ENCODE measurements around the gene RBCK1. TPM values are rescaled to one million over a fixed set of nuclear protein-coding genes. Genes with fewer than 3 reads are reported as not detected.

Gene RBCK1
- total RNA-seq, 1 experiment from 2014 or later: 46.8 TPM

- Histone ChIP-seq H2BK20ac (ENCODE audit: low read depth, low read length, poor library complexity, severe bottlenecking) (no peak overlapping the region), H3T11ph (ENCODE audit: low read length) (no peak overlapping the region), H3K9me3 (ENCODE audit: control insufficient read depth, low read depth, low read length) (no peaks in the 10 kb centered on the region), H2BK5ac (ENCODE audit: insufficient read length, low read length) (no peak overlapping the region), H4K5ac (ENCODE audit: insufficient read length, low read depth, low read length) (no peak overlapping the region), H4K91ac (ENCODE audit: insufficient read length, low read depth, low read length) (no peak overlapping the region), H2BK15ac (ENCODE audit: low read depth, low read length) (no peak overlapping the region), H3K23me2 (ENCODE audit: insufficient read length, low read depth, low read length, poor library complexity, severe bottlenecking) (no peaks in the 10 kb centered on the region), H3K79me2 (ENCODE audit: insufficient read depth, low read length) (no peaks in the 10 kb centered on the region; the same call in 1 of the 2 replicates), H3K4me2 (ENCODE audit: insufficient read depth, insufficient read length, low read length) (no peak overlapping the region), H3K4me1 (ENCODE audit: insufficient read depth, low read length) (peaks cover 5% of the 10 kb centered on the region; the same call in 1 of the 2 replicates), H3K27me3 (ENCODE audit: insufficient read depth, low read length) (no peaks in the 10 kb centered on the region), H3K23ac (ENCODE audit: insufficient read length, low read depth, low read length) (no peak overlapping the region), H2AK5ac (ENCODE audit: insufficient read length, low read length) (no peak overlapping the region), H2BK120ac (ENCODE audit: low read depth, low read length, poor library complexity, severe bottlenecking) (no peak overlapping the region), H3K14ac (ENCODE audit: insufficient read depth, low read length) (no peak overlapping the region), H3K56ac (ENCODE audit: insufficient read length, low read depth, low read length) (no peak overlapping the region), H4K8ac (replicated peaks; ENCODE audit: insufficient read length, low read depth, low read length) (no peak overlapping the region), H3K27ac (ENCODE audit: insufficient read length, low read depth, low read length) (no peak overlapping the region), H2BK12ac (ENCODE audit: insufficient read length, low read depth, low read length) (no peak overlapping the region), H3K9ac (ENCODE audit: extremely low read depth, insufficient read length, low read length) (no peak overlapping the region), H3K18ac (ENCODE audit: insufficient read length, low read depth, low read length) (no peak overlapping the region), H2AFZ (ENCODE audit: low read length) (no peak overlapping the region), H3K4ac (ENCODE audit: low read depth, low read length) (no peak overlapping the region), H3K79me1 (ENCODE audit: insufficient read depth, low read depth, low read length, poor library complexity, severe bottlenecking) (no peaks in the 10 kb centered on the region), H4K20me1 (ENCODE audit: control insufficient read depth, insufficient read depth, insufficient read length) (no peaks in the 10 kb centered on the region)
- H3K4me1 Mint-ChIP-seq: peaks cover 25 to 28% of the 10 kb centered on the region in 2 experiments
- no peak overlapping the region; a peak in 1 of 5 replicates for H3K4me3 Mint-ChIP-seq
- DNase-seq: no peak
- no peaks in the 10 kb centered on the region; the same call in 1 of the 2 replicates for H3K27me3 Mint-ChIP-seq (ENCODE audit: low read depth)
- TF ChIP-seq CTCF (conservative IDR thresholded peaks at IDR 0.05): no peak
- no CpG with 5 or more reads among the region's 3 CpGs for WGBS (ENCODE audit: extremely low coverage, insufficient read length, low lambda C conversion rate)
- peaks cover 6 to 10% of the 10 kb centered on the region in 2 experiments; a peak in 3 of 5 replicates for H3K9me3 Mint-ChIP-seq
- peaks cover 0 to 9% (median under 1%) of the 10 kb centered on the region in 3 experiments; a peak in 2 of 7 replicates for H3K36me3 Mint-ChIP-seq (ENCODE audit: insufficient read depth in 1 of 3, low read depth in 3 of 3)
- H3K27ac Mint-ChIP-seq: no peak overlapping the region
Observed at GRCh38 chr20:403582-403957, 4.5 kb upstream of the RBCK1 start.

Data from H9 (cell line).